Measurements from ENCODE around the gene COA1.
"Not testable (repeated sequence)": the region's sequence is repeated elsewhere in the genome, so short reads cannot be mapped to it uniquely, and the experiment has no call there.

The COA1 gene

GRCh38 chr7:43726466-43726865, 2.9 kb downstream of the COA1 start:
- DNase-seq: no peak

- no peak for DNase-seq
Observed at GRCh38 chr7:43725251-43725650, 4.1 kb downstream of the COA1 start.

- DNase-seq: no peak
Observed at GRCh38 chr7:43723007-43723341, 6.3 kb downstream of the COA1 start.

- DNase-seq: no peak
Observed at GRCh38 chr7:43721193-43721806, 8.0 kb downstream of the COA1 start.

GRCh38 chr7:43716598-43716997, 12.7 kb downstream of the COA1 start:
- DNase-seq: no peak

GRCh38 chr7:43715966-43716365, 13.4 kb downstream of the COA1 start:
- DNase-seq: not testable (repeated sequence)

GRCh38 chr7:43711503-43711902, 17.8 kb downstream of the COA1 start:
- DNase-seq: no peak

- DNase-seq: not testable (repeated sequence)
Observed at GRCh38 chr7:43708055-43708454, 21.3 kb downstream of the COA1 start.

- no peak for DNase-seq
Observed at GRCh38 chr7:43703573-43703972, 25.8 kb downstream of the COA1 start.

GRCh38 chr7:43702974-43703373, 26.3 kb downstream of the COA1 start:
- DNase-seq: no peak

- no peak for DNase-seq
Observed at GRCh38 chr7:43701929-43702328, 27.4 kb downstream of the COA1 start.

- DNase-seq: no peak
Observed at GRCh38 chr7:43701500-43701854, 27.8 kb downstream of the COA1 start.

- DNase-seq: no peak
Observed at GRCh38 chr7:43700646-43701499, 28.4 kb downstream of the COA1 start.

GRCh38 chr7:43700059-43700501, 29.2 kb downstream of the COA1 start:
- peak; percentile 4 for DNase-seq

- DNase-seq: no peak
Observed at GRCh38 chr7:43698460-43699255, 30.7 kb downstream of the COA1 start.

GRCh38 chr7:43697690-43698089, 31.6 kb downstream of the COA1 start:
- DNase-seq: no peak

GRCh38 chr7:43695365-43695764, 34.0 kb downstream of the COA1 start:
- no peak for DNase-seq

- DNase-seq: no peak
Observed at GRCh38 chr7:43694399-43694748, 34.9 kb downstream of the COA1 start.

GRCh38 chr7:43693687-43694398, 35.5 kb downstream of the COA1 start:
- DNase-seq: no peak

GRCh38 chr7:43692582-43693373, 36.5 kb downstream of the COA1 start:
- no peak for DNase-seq

- no peak for DNase-seq
Observed at GRCh38 chr7:43691611-43692010, 37.7 kb downstream of the COA1 start.

- no peak for DNase-seq
Observed at GRCh38 chr7:43689115-43689514, 40.2 kb downstream of the COA1 start.

All from GDM1 (cell line).